Fibroblast of villous mesenchyme (primary cell): ENCODE data around the gene VAMP7. TPM values are rescaled to one million over a fixed set of nuclear protein-coding genes. Genes with fewer than 3 reads are reported as not detected.
"Not testable (repeated sequence)": the region's sequence is repeated elsewhere in the genome, so short reads cannot be mapped to it uniquely, and the experiment has no call there.

Experiments used
- DNase-seq: peaks from one replicate; pipeline ENCODE4 v3.0.0-alpha.2; 2010; ENCODE audit warnings: low read depth
- H3K4me3 ChIP-seq: 2 replicates; pipeline ENCODE4 v1.5.1; 2011; ENCODE audit warnings: low read depth, mild to moderate bottlenecking, low read length
- total RNA-seq: library from RNA; depleted of rRNA; stranded (reverse); fragments of >200 nt; gene quantifications from 2 replicates; pipeline ENCODE4 v1.2.3, GENCODE V29; 2012
- TF ChIP-seq, protein P1 (sequence below): IDR thresholded peaks from 2 replicates; pipeline ENCODE4 v1.5.1; 2012; ENCODE audit warnings: low read depth, mild to moderate bottlenecking, low read length; ENCODE audit not compliant: insufficient read depth

VAMP7 gene
- total RNA-seq, 1 donor, result 58.7 TPM

DNA sequence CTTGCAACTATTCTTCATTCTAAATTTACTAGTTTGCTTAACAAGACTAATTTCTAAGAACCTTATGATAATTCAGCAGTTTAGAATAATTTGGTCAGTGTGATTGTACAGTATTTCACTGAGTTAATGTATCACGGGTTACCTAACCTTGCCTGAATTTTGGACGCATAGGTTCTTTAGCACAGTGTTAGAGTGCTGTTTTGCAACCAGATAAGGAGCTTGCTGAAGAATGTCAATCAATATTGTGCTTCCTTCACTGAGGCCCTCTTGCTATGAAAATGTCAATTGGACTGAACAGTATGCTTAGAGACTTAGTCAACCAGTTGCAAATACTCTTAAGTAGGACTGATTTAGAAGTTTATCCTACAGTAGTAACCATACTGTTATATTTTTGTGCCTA lies 19.6 kb downstream of the VAMP7 start:
- no peak for DNase-seq
- no peak overlapping the region for H3K4me3 ChIP-seq

DNA sequence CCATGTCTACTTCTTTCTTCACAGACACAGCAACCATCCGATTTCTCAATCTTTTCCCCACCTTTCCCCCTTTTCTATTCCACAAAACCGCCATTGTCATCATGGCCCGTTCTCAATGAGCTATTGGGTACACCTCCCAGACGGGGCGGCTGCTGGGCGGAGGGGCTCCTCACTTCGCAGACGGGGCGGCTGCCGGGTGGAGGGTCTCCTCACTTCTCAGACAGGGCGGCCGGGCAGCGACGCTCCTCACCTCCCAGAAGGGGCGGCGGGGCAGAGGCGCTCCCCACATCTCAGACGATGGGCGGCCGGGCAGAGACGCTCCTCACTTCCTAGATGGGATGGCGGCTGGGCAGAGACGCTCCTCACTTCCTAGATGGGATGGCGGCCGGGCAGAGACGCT lies 26.5 kb downstream of the VAMP7 start:
- DNase-seq, result not testable (repeated sequence)

More for the DNA sequence above, 19.6 kb downstream of the VAMP7 start:
- TF ChIP-seq, protein P1, sequence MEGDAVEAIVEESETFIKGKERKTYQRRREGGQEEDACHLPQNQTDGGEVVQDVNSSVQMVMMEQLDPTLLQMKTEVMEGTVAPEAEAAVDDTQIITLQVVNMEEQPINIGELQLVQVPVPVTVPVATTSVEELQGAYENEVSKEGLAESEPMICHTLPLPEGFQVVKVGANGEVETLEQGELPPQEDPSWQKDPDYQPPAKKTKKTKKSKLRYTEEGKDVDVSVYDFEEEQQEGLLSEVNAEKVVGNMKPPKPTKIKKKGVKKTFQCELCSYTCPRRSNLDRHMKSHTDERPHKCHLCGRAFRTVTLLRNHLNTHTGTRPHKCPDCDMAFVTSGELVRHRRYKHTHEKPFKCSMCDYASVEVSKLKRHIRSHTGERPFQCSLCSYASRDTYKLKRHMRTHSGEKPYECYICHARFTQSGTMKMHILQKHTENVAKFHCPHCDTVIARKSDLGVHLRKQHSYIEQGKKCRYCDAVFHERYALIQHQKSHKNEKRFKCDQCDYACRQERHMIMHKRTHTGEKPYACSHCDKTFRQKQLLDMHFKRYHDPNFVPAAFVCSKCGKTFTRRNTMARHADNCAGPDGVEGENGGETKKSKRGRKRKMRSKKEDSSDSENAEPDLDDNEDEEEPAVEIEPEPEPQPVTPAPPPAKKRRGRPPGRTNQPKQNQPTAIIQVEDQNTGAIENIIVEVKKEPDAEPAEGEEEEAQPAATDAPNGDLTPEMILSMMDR, result no peak

DNA sequence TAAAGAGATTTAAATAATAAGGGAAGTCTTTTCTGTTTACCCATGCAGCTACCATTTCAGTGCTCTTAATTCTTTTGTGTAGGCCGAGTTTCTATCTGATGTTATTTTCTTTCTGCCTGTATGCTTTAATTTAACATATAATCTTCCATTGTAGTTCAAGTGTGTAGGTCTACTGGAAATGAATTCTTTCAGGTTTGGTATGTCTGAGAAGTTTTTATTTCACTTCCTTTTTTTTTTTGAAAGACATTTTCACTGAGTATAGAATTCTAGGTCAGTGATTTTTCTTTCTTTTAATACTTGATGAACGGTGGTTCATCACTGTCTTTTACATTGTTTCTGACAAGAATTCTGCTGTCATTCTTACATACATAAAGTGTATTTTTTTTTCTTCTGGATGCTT lies 42.1 kb downstream of the VAMP7 start:
- DNase-seq, result no peak
- no peak overlapping the region for H3K4me3 ChIP-seq
- TF ChIP-seq, protein P1, result no peak

More for the DNA sequence above, 26.5 kb downstream of the VAMP7 start:
- H3K4me3 ChIP-seq, result not testable (repeated sequence)

DNA sequence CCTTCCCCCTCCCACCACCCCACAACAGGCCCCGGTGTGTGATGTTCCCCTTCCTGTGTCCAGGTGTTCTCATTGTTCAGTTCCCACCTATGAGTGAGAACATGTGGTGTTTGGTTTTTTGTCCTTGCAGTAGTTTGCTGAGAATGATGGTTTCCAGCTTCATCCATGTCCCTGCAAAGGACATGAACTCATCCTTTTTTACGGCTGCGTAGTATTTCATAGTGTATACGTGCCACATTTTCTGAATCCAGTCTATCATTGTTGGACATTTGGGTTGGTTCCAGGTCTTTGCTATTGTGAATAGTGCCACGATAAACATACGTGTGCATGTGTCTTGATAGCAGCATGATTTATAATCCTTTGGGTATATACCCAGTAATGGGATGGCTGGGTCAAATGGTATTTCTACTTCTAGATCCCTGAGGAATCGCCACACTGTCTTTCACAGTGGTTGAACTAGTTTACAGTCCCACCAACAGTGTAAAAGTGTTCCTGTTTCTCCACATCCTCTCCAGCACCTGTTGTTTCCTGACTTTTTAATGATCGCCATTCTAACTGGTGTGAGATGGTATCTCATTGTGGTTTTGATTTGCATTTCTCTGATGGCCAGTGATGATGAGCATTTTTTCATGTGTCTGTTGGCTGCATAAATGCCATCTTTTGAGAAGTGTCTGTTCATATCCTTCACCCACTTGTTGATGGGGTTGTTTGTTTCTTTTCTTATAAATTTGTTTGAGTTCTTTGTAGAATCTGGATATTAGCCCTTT lies 49.9 kb downstream of the VAMP7 start:
- DNase-seq, H3K4me3 ChIP-seq: not testable (repeated sequence)

DNA sequence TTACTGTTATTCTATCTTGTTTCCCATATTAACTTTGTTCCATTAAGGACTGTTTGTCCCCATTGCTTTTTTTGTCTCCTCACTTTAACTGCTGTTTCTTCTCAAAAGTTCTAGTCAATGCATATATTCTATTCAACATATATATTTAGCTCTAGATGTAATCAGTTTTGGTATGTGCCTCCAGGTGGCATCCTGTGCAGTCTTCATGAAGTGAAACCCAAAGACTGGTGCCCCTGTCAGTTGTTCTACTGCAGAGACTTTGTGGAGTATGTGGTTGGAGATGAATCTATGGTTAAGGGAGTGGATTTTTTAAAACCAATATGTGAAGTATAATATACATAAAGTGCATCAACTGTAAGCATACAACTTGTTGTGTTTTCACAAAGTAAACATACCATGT lies 57.0 kb downstream of the VAMP7 start:
- DNase-seq, result no peak
- TF ChIP-seq, protein P1, result no peak
- no peak overlapping the region for H3K4me3 ChIP-seq

DNA sequence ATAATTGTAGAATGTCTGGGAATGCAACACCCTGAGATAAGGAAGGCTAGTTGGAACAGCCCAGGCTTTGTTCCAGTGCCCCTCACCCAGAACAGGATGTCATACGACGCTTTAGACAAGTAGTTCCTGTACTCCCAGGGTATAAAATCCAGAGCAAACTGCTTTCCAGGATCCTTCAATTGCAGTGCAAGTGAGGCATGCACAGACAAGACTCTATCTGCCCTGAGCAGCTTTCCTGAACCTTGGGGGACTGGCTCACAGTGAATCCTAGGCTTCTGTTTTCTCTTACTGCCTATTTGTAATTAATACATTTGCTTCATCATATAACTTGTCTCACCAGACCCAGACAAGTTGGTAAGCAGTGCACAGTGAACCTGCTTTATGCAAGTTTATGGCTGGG lies 68.0 kb downstream of the VAMP7 start:
- DNase-seq, result no peak
- TF ChIP-seq, protein P1, result no peak
- H3K4me3 ChIP-seq, result no peak overlapping the region

DNA sequence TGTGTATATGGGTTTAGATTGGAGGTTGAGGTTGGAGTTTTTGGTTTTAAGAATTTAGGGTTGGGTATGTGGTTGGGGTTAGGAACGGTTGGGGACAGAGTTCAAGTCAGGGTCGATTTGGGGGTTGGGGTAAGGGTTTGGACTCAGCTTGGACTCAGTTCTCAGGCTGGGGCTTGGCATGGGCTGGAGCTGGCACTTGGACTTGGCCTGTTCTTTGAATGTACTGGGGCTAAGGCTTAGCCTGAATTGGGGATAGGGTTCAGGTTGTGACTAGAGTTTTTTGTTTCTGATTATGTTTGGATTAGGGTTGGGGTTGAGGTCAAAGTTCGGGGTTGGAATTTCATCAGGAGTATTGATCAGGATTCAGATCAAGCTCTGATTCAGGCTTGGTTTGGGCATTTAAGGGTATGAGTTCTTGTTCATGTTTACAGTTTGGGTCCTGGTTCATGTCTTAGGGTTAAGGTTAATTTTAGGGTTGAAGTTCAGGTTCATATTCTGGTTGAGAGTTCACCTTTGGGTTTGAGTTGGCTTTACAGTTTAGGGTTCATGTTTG lies 70.2 kb downstream of the VAMP7 start:
- TF ChIP-seq, protein P1, result no peak
- no peak overlapping the region for H3K4me3 ChIP-seq
- DNase-seq, result no peak

DNA sequence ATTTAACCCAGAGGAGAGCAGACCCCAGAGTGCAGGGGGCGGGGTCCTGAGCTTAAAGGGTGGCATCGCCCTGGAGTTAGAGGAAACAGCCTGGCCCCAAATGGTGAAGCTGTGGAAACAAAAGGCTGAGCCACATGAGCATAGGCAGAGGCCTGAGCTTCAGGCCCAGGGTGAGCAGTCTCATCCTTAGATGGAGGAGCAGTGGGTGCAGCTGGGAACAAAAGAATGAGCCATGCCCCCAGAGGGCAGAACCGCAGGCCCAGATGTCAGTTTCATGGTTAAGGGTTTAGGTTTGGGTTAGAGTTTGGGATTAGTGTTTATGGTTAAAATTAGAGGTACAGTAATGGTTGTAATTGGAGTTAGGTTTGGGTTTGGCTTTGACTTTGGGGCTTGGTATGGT lies 71.9 kb downstream of the VAMP7 start:
- TF ChIP-seq, protein P1, result no peak
- no peak overlapping the region for H3K4me3 ChIP-seq
- no peak for DNase-seq
